ENCODE measurements around the gene EFHB.
"Not testable (repeated sequence)": the region's sequence is repeated elsewhere in the genome, so short reads cannot be mapped to it uniquely, and the experiment has no call there.

EFHB gene

DNA sequence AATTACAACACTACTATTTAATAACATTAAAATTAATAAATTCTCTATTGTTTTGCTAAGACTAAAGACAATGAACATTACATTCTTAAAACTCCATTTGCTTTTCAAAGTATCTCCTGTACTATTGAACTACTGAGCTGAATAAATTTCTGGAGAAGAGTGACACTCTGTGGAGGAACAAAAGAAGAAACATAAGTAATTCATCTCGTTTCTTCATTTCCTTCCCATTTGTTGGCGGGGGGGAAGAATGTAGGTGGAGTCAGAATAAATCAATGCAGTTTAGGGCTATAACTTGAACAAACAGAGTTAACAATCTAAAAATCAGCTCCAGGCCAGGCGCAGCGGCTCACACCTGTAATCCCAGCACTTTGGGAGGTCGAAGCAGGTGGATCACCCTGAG, 32.7 kb downstream of the EFHB start:
- CTCF ChIA-PET = no interaction called here

DNA sequence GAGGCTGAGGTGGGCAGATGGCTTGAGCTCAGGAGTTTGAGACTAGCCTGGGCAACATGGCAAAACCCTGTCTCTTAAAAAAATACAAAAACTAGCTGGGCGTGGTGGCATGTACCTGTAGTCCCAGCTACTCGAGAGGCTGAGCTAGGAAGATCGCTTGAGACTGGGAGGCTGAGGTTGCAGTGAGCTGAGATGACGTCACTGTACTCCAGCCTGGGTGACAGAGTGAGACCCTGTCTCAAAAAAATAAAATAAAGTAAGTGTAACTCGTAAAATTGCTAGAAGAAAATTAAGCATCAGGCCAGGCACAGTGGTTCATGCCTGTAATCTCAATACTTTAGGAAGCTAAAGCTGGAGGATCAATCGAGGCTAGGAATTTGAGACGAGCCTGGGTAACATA, 34.2 kb downstream of the EFHB start:
- H3K36me3 Mint-ChIP-seq, H3K4me3 Mint-ChIP-seq, H3K4me1 Mint-ChIP-seq, H3K9me3 Mint-ChIP-seq, DNase-seq, H3K27ac Mint-ChIP-seq, H3K27me3 Mint-ChIP-seq, CTCF ChIA-PET: not testable (repeated sequence)

More for the DNA sequence above, 32.7 kb downstream of the EFHB start:
- no peaks in the 10 kb centered on the region for H3K27me3 Mint-ChIP-seq
- H3K27ac Mint-ChIP-seq = no peak overlapping the region
- no peak for DNase-seq
- H3K4me1 Mint-ChIP-seq = no peaks in the 10 kb centered on the region
- H3K36me3 Mint-ChIP-seq = no peaks in the 10 kb centered on the region
- no peak overlapping the region for H3K4me3 Mint-ChIP-seq
- H3K9me3 Mint-ChIP-seq = no peaks in the 10 kb centered on the region

DNA sequence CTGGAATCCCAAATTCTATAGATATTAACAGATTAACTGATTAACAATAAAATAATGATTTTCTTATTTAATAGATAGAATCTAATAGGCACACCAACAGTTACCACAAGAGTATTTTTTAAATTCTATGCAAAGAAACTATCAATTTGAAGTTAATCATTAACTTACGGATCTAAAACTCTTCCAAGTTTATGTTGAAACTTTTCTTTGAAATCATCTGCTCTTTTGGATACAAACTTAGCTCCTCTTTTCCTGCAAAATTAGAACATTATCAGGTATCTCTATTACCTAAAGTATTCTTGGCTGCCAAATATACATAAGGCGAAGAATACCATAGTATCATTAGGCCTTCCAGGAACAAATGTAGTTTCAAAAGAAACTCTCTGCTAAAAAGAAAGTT, 34.8 kb downstream of the EFHB start:
- H3K4me3 Mint-ChIP-seq = no peak overlapping the region

DNA sequence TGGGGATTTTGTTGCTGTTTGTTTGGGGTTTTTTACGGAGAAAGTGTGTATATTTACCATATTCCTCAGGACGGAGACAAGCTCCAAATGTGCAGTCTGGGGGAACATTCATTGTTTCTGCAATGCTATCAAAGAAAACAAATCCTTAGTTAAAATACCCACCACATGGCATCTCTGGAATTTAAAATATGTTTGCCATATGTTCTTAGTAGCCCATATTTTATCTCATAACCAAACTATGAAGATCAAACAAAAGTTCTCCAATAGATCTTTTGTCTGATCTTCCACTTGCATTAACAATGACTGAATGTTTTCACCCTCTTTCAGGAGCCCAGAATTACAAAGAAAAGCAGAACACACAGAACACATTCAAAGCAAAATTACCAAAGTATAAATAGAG, 35.3 kb downstream of the EFHB start:
- H3K27me3 Mint-ChIP-seq = no peaks in the 10 kb centered on the region
- no peaks in the 10 kb centered on the region for H3K4me1 Mint-ChIP-seq
- no peak overlapping the region for H3K4me3 Mint-ChIP-seq
- no peaks in the 10 kb centered on the region for H3K36me3 Mint-ChIP-seq
- H3K9me3 Mint-ChIP-seq = no peaks in the 10 kb centered on the region
- H3K27ac Mint-ChIP-seq = no peak overlapping the region
- CTCF ChIA-PET = interaction anchor here (2.0 kb wide), 1 partner anchor 11 kb away, joined by 4 read pairs; no protein-coding TSS in a partner anchor
- DNase-seq = no peak

More for the DNA sequence above, 34.8 kb downstream of the EFHB start:
- no peaks in the 10 kb centered on the region for H3K4me1 Mint-ChIP-seq
- CTCF ChIA-PET = no interaction called here
- no peak for DNase-seq
- H3K36me3 Mint-ChIP-seq = no peaks in the 10 kb centered on the region
- no peaks in the 10 kb centered on the region for H3K9me3 Mint-ChIP-seq
- no peaks in the 10 kb centered on the region for H3K27me3 Mint-ChIP-seq
- H3K27ac Mint-ChIP-seq = no peak overlapping the region

DNA sequence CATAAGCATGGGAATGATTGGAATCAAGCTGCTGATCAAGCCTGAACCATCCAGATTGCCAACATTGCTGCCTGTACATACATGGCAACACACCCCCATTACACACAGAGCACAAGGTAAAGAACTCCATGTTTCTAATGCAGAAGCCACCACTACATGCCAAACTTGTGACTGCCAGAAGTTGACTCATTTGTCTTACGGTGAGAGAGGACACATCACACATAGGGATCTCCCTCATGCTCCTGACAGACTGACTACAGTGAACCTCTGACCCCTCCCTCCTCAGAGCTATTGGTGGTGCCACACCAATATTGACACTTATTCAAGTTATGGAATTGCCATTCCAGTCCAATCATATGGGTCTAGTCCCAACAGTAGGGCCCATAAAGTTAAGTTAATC, 42.3 kb downstream of the EFHB start:
- no peaks in the 10 kb centered on the region for H3K4me1 Mint-ChIP-seq
- CTCF ChIA-PET = interaction anchor here (1.2 kb wide), 1 partner anchor 25 kb away, joined by 5 read pairs; no protein-coding TSS in a partner anchor
- H3K9me3 Mint-ChIP-seq = no peaks in the 10 kb centered on the region
- DNase-seq = no peak
- no peak overlapping the region for H3K4me3 Mint-ChIP-seq
- no peaks in the 10 kb centered on the region for H3K36me3 Mint-ChIP-seq
- peaks cover 6% of the 10 kb centered on the region for H3K27me3 Mint-ChIP-seq
- no peak overlapping the region for H3K27ac Mint-ChIP-seq

DNA sequence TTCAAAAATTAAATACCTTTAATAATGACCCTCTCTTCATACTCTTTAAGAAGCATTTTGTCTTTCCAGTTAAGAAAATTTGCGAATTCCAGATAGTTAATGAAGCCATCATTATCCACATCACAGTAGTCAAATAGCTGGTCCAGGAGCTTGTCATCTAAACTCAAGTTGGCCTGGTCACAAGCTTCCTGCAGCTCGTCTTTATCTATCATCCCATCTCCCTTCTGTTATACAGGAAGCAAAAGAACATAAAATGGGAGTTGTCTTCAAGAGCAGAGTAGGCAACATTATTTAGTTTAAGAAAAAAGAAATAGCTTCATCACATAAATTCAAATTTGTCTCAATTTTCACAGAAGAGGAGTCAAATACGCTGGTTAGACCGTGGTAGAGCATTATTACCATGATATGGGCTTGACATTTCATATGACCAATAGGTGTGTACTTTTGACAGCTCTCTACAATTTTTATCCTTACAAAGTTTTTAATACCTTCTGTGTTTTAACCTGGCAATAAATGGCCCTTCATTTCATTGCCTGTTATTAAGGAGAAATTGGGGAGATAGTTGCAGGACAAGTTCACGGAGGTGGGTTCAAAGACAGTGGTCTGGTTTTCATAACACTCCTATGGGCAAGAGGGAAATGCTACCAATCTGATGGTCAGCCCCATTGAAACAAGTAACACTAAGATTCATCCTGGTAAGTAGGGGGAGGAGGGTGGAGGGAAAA, 45.4 kb downstream of the EFHB start:
- H3K4me1 Mint-ChIP-seq = no peaks in the 10 kb centered on the region
- no peak overlapping the region for H3K4me3 Mint-ChIP-seq
- CTCF ChIA-PET = interaction anchor here (1.1 to 1.5 kb wide), 2 partner anchors 9 to 153 kb away, joined by 3 to 4 read pairs; no protein-coding TSS in a partner anchor
- H3K27me3 Mint-ChIP-seq = peaks cover 8% of the 10 kb centered on the region
- no peaks in the 10 kb centered on the region for H3K36me3 Mint-ChIP-seq
- no peaks in the 10 kb centered on the region for H3K9me3 Mint-ChIP-seq
- no peak for DNase-seq
- H3K27ac Mint-ChIP-seq = no peak overlapping the region

DNA sequence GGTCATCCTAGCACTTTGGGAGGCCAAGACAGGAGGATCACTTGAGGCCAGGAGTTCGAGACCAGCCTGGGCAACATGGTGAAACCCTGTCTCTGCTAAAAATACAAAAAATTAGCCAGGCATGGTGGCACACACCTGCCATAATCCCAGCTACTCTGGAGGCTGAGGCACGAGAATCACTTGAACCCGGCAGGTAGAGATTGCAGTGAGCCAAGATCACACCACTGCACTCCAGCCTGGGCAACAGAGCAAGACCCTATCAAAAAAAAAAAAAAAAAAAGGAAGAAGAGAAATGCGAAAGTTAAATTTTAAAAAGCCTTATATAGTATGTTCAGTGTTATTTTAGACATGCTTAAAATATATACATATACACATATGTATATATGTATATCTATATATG, 46.9 kb downstream of the EFHB start:
- not testable (repeated sequence) for H3K4me3 Mint-ChIP-seq, H3K36me3 Mint-ChIP-seq, H3K27me3 Mint-ChIP-seq, H3K27ac Mint-ChIP-seq, H3K9me3 Mint-ChIP-seq, H3K4me1 Mint-ChIP-seq, DNase-seq
- CTCF ChIA-PET = interaction anchor here (0.6 kb wide), 1 partner anchor 36 kb away, joined by 3 read pairs; no protein-coding TSS in a partner anchor

DNA sequence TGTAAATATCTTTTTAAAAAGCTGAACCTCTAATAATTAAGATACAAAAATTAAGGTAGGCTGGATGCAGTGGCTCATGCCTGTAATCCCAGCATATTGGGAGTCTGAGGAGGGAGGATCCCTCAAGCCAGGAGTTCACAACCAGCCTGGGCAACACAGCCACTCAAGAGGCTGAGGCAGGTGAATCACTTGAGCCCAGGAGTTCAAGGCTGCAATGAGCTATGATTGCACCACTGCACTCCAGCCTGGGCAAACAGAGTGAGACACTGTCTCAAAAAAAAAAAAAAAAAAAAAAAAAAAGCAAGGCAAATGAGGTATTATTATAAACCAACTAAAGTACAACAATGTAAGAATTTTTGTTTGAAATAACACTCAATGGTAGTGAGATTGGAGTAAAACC, 47.6 kb downstream of the EFHB start:
- Mint-ChIP-seq H3K4me1 (no peaks in the 10 kb centered on the region), H3K36me3 (no peaks in the 10 kb centered on the region), H3K27me3 (peaks cover 4% of the 10 kb centered on the region), H3K4me3 (no peak overlapping the region), H3K9me3 (no peaks in the 10 kb centered on the region), H3K27ac (no peak overlapping the region)
- CTCF ChIA-PET = interaction anchor here (1.2 to 1.3 kb wide), 2 partner anchors 155 to 275 kb away, joined by 3 to 8 read pairs; partner anchors contain the start of gene KAT2B
- DNase-seq = no peak

DNA sequence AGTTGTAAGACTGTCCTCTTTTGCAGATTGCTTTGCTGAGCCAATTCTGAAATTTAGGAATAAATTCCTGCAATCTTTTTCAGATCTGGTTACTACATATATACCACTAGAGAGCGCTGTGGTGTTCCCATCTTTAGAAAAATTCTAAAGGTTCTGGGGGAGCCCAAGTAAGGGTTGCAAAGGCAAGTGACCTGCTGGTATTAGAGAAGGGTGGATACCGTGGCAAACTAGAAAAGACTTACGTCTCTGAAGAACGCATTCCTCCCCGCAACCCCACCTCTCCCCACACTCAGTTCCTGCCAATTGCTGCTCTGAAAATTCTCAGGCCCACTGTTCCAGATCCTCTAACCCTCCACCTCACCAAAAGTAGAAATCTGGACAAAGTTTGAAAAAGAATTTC, 48.5 kb downstream of the EFHB start:
- Mint-ChIP-seq H3K36me3 (no peaks in the 10 kb centered on the region), H3K27ac (no peak overlapping the region), H3K27me3 (peaks cover 4% of the 10 kb centered on the region), H3K9me3 (no peaks in the 10 kb centered on the region), H3K4me1 (no peaks in the 10 kb centered on the region), H3K4me3 (no peak overlapping the region)
- DNase-seq = no peak
- CTCF ChIA-PET = interaction anchor here (0.7 to 1.6 kb wide), 6 partner anchors 18 to 765 kb away, joined by 3 to 8 read pairs (median 4); partner anchors contain the start of gene KAT2B

DNA sequence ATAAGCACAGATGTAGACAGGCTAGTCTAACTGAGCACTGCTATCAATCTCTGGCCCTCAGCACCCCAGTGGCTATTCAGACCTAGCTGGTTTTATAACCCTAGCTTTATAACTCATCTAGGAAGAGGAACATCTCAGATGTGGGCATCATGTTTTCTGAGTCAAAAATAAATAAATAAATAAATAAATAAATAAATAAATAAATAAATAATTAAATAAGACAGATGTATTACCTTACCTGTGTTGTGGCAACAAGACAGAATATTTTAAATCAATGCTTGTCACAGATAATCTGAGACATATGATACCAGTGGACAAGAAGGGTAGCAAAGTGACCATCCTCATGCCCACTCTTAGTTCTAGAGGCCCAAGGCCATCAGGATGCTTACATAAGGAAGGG, 52.2 kb downstream of the EFHB start:
- Mint-ChIP-seq H3K27me3 (peaks cover 4% of the 10 kb centered on the region), H3K27ac (no peak overlapping the region), H3K9me3 (no peaks in the 10 kb centered on the region), H3K4me1 (no peaks in the 10 kb centered on the region), H3K36me3 (no peaks in the 10 kb centered on the region), H3K4me3 (no peak overlapping the region)
- CTCF ChIA-PET = no interaction called here
- no peak for DNase-seq

DNA sequence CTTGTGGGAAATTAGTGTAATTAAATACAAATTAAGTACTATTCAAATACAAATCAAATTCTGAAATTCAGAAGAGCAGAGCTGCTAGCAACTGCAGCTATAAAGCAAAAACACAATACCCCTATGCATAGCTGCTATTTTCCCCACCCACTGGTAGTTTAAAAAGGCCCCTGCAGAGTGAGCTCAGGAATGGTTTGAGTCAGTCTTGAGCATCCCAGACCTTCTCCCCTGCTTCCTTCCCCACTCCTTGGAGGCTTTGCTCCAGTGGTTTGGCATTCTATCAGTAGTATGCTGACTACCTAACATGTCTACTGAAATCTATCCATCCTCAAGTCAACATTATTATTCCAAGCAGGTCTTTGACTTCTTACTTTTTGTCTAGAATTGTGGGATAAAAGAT, 53.0 kb downstream of the EFHB start:
- CTCF ChIA-PET = no interaction called here
- Mint-ChIP-seq H3K4me1 (no peaks in the 10 kb centered on the region), H3K27ac (no peak overlapping the region), H3K9me3 (no peaks in the 10 kb centered on the region), H3K36me3 (no peaks in the 10 kb centered on the region), H3K4me3 (no peak overlapping the region), H3K27me3 (peaks cover 4% of the 10 kb centered on the region)
- DNase-seq = no peak

DNA sequence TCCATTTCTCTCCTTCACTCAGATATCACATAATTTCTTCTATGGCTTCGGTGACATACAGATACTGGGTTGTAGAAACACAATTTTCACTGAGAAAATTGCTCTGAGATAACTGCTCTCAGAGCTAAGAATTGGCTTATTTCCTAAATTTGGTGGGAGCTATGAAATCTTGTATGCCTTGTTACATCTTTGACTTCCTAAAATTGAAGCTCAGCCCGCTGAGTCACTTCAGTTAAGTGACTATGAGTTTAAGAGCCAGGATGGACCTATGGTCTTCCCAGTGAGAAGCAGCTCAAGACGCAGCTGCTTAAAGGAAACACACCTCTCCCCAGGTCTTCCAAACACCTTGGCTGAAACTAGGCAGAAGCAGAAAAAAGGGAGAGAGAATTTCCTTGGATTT, 56.4 kb downstream of the EFHB start:
- Mint-ChIP-seq H3K27ac (no peak overlapping the region), H3K36me3 (no peaks in the 10 kb centered on the region), H3K4me1 (no peaks in the 10 kb centered on the region), H3K4me3 (no peak overlapping the region), H3K9me3 (no peaks in the 10 kb centered on the region), H3K27me3 (peaks cover 5% of the 10 kb centered on the region)
- DNase-seq = no peak
- CTCF ChIA-PET = no interaction called here

DNA sequence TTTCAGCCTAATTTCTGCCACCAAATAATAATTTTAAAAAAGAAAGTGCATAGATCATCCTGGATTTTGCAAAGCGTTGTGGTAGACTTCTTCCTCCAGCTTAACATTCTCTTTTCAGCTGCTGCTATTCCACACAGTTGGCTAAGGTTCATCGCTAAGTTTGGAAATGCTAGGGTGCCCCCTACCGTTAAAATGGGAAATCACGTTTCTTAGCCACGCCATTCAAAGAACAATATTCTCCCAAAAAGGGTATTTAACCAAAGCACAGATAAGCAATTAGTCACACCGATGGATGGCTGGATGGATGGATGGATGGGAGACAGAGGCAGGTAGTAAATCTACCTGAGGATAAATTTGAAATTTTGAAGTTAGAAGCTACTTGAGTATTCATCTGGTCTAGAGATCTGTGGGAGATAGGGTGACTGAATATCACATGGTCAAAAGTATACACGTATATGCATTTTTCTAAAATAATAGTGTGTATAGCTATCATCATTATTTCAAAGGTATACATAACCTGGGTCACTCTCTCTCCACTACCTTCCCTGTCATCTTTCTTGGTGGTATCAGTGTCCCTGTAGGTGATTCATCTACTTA, 67.2 kb downstream of the EFHB start:
- no peak overlapping the region for H3K27ac Mint-ChIP-seq
- no peaks in the 10 kb centered on the region for H3K9me3 Mint-ChIP-seq
- no peaks in the 10 kb centered on the region for H3K36me3 Mint-ChIP-seq
- CTCF ChIA-PET = interaction anchor here (0.7 to 2.6 kb wide), 9 partner anchors 17 to 808 kb away, joined by 3 to 23 read pairs (median 4); no protein-coding TSS in a partner anchor
- peak; percentile 56 for DNase-seq
- peaks cover 5% of the 10 kb centered on the region for H3K27me3 Mint-ChIP-seq
- no peak overlapping the region for H3K4me3 Mint-ChIP-seq
- no peaks in the 10 kb centered on the region for H3K4me1 Mint-ChIP-seq

DNA sequence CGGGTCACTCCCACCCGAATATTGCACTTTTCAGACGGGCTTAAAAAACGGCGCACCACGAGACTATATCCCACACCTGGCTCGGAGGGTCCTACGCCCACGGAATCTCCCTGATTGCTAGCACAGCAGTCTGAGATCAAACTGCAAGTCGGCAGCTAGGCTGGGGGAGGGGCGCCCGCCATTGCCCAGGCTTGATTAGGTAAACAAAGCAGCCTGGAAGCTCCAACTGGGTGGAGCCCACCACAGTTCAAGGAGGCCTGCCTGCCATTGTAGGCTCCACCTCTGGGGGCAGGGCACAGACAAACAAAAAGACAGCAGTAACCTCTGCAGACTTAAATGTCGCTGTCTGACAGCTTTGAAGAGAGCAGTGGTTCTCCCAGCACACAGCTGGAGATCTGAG, 78.7 kb downstream of the EFHB start:
- H3K27me3 Mint-ChIP-seq, H3K4me3 Mint-ChIP-seq: not testable (repeated sequence)

DNA sequence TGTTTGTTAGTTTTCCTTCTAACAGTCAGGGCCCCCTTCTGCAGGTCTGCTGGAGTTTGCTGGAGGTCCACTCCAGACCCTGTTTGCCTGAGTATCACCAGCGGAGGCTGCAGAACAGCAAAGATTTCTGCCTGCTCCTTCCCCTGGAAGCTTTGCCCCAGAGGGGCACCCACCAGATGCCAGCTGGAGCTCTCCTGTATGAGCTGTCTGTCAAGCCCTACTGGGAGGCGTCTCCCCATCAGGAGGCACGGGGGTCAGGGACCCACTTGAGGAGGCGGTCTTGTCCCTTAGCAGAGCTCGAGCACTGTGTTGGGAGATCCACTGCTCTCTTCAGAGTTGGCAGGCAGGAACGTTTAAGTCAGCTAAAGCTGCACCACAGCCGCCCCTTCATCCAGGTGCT, 87.4 kb downstream of the EFHB start:
- H3K36me3 Mint-ChIP-seq, H3K4me1 Mint-ChIP-seq: not testable (repeated sequence)

More for the DNA sequence above, 78.7 kb downstream of the EFHB start:
- CTCF ChIA-PET, H3K4me1 Mint-ChIP-seq, DNase-seq, H3K27ac Mint-ChIP-seq, H3K36me3 Mint-ChIP-seq, H3K9me3 Mint-ChIP-seq: not testable (repeated sequence)

More for the DNA sequence above, 87.4 kb downstream of the EFHB start:
- DNase-seq, H3K9me3 Mint-ChIP-seq, CTCF ChIA-PET, H3K4me3 Mint-ChIP-seq, H3K27me3 Mint-ChIP-seq, H3K27ac Mint-ChIP-seq: not testable (repeated sequence)

All from activated naive CD4-positive, alpha-beta T cell treated with anti-CD3 and anti-CD28 coated beads, Interleukin-2, amount 10 ng/mL, durations not matched to agents 7 days and 5 days (primary cell).